Naive B cell (primary cell): Measurements from ENCODE around the gene LYRM2. TPM values are rescaled to one million over a fixed set of nuclear protein-coding genes. Genes with fewer than 3 reads are reported as not detected.
"Not testable (repeated sequence)": the region's sequence is repeated elsewhere in the genome, so short reads cannot be mapped to it uniquely, and the experiment has no call there.

ENCODE experiments used
- ATAC-seq, 2 donors: fragments of 150-1000 bp; cut with Tn5 transposase; 2 replicates each; pipeline ENCODE4 v1.10.0; 2021; ENCODE audit warnings: low read depth in 2 of 2, mild to moderate bottlenecking in 2 of 2, moderate library complexity in 2 of 2
- DNase-seq: peaks from one replicate; pipeline ENCODE4 v3.0.0; 2022
- H3K27ac Mint-ChIP-seq, 6 donors: one replicate each; pipeline ENCODE4 v1.8.0; 2020 to 2022; ENCODE audit warnings: mild to moderate bottlenecking in 6 of 6, mixed read lengths in 6 of 6, moderate library complexity in 5 of 6, inconsistent platforms in 2 of 6
- H3K27me3 Mint-ChIP-seq, 3 donors: one replicate each; pipeline ENCODE4 v1.8.0; 2021 to 2022; ENCODE audit warnings: mixed read lengths in 3 of 3, mild to moderate bottlenecking in 1 of 3
- H3K36me3 Mint-ChIP-seq, 2 donors: one replicate each; pipeline ENCODE4 v1.8.0; 2020 to 2022; ENCODE audit warnings: mixed read lengths in 2 of 2, inconsistent platforms in 1 of 2, mild to moderate bottlenecking in 1 of 2
- H3K4me1 Mint-ChIP-seq, 3 donors: one replicate each; pipeline ENCODE4 v1.8.0; 2020 to 2022; ENCODE audit warnings: mixed read lengths in 3 of 3, inconsistent platforms in 1 of 3, mild to moderate bottlenecking in 1 of 3, moderate library complexity in 1 of 3
- H3K4me3 Mint-ChIP-seq, 8 donors: one replicate each; pipeline ENCODE4 v1.8.0; 2020 to 2022; ENCODE audit warnings: mild to moderate bottlenecking in 8 of 8, mixed read lengths in 8 of 8, moderate library complexity in 8 of 8, inconsistent platforms in 2 of 8
- H3K9me3 Mint-ChIP-seq, 7 donors: one replicate each; pipeline ENCODE4 v1.8.0; 2020 to 2022; ENCODE audit warnings: mixed read lengths in 7 of 7, mild to moderate bottlenecking in 5 of 7, inconsistent platforms in 2 of 7, moderate library complexity in 1 of 7
- polyA plus RNA-seq, 6 donors: library from polyadenylated mRNA; unstranded; fragments of 300-500 nt; fragmentation: Illumina TruSeq; gene quantifications; one replicate each; pipeline ENCODE4 v1.2.3, GENCODE V29; 2021; ENCODE audit warnings: low read depth in 6 of 6

The LYRM2 gene
- polyA plus RNA-seq, 6 donors from 2014 or later: 67.2 to 99.8 (median 77.4) TPM

GRCh38 chr6:89637960-89638319, 607 bp downstream of the LYRM2 start:
- Mint-ChIP-seq H3K36me3 (peaks cover 8 to 11% of the 10 kb centered on the region in 2 donors), H3K4me1 (peaks cover 13 to 43% (median 29%) of the 10 kb centered on the region in 3 donors), H3K27me3 (no peaks in the 10 kb centered on the region), H3K4me3 (peak overlapping the region; percentile 79 to 99 (median 96)), H3K9me3 (no peaks in the 10 kb centered on the region), H3K27ac (peak overlapping the region; percentile 97 to 100 (median 99))
- no peak for ATAC-seq
- no peak for DNase-seq

DNA sequence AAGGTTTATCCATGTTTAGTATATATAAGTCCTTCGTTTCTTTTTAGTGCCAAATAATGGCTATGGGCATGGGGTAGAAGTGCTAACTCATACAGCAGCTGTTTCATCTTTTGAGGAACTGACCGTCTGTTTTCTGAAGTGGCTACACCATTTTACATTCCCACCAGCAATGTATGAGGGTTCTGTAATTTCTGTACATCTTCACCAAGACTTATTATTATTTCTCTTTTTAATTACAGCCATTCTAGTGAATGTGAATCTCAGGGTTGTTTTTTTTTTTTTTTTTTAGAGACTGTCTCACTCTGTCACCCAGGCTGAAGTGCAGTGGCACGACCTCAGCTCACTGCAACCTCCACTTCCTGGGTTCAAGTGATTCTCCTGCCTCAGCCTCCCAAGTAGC, 2.1 kb downstream of the LYRM2 start:
- Mint-ChIP-seq H3K27ac (peak overlapping the region in 2 of 6 donors; percentile 50 to 60), H3K4me1 (peaks cover 13 to 43% (median 27%) of the 10 kb centered on the region in 3 donors)

GRCh38 chr6:89630488-89630887, 8.1 kb downstream of the LYRM2 start:
- Mint-ChIP-seq H3K27ac (no peak overlapping the region), H3K27me3 (no peaks in the 10 kb centered on the region), H3K36me3 (peaks cover 2% of the 10 kb centered on the region in 2 donors), H3K4me1 (peaks cover 0 to 11% (median under 1%) of the 10 kb centered on the region in 3 donors), H3K4me3 (no peak overlapping the region), H3K9me3 (no peaks in the 10 kb centered on the region)
- ATAC-seq (no peak), DNase-seq (no peak)

More for the DNA sequence above, 2.1 kb downstream of the LYRM2 start:
- not testable (repeated sequence) for ATAC-seq, DNase-seq, H3K27me3 Mint-ChIP-seq, H3K9me3 Mint-ChIP-seq
- peak overlapping the region in 2 of 8 donors; percentile 18 to 64 for H3K4me3 Mint-ChIP-seq
- peaks cover 8 to 11% of the 10 kb centered on the region in 2 donors for H3K36me3 Mint-ChIP-seq

DNA sequence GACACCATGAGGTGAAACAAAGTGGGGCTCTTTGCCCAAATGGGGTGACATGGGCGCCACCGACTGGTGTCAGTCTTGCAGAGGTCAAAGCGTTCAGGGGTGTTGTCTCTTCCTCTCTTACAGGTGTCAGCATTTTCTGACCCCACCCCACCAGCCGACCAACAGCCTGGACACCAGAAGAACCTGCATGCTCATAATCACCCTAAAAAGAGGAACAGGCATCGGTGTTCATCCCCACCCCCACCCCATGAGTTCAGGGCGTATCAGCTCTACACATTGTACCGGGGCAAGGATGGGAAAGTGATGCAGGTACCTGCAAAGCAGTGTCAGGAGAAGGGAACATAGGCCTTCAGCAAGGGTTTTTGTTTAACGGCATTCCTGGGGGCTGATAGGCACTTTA, 14.8 kb downstream of the LYRM2 start:
- no peak overlapping the region for H3K27ac Mint-ChIP-seq
- no peak overlapping the region for H3K4me3 Mint-ChIP-seq
- no peaks in the 10 kb centered on the region for H3K27me3 Mint-ChIP-seq
- no peaks in the 10 kb centered on the region for H3K36me3 Mint-ChIP-seq
- no peaks in the 10 kb centered on the region for H3K9me3 Mint-ChIP-seq
- no peak for ATAC-seq
- H3K4me1 Mint-ChIP-seq: peaks cover 0 to 3% (median 0%) of the 10 kb centered on the region in 3 donors
- no peak for DNase-seq

GRCh38 chr6:89619567-89619966, 19.0 kb downstream of the LYRM2 start:
- DNase-seq (no peak), ATAC-seq (no peak)
- H3K4me3 Mint-ChIP-seq: no peak overlapping the region
- peaks cover 0 to 3% (median 0%) of the 10 kb centered on the region in 3 donors for H3K4me1 Mint-ChIP-seq
- H3K27me3 Mint-ChIP-seq: no peaks in the 10 kb centered on the region
- H3K9me3 Mint-ChIP-seq: no peaks in the 10 kb centered on the region
- no peak overlapping the region for H3K27ac Mint-ChIP-seq
- H3K36me3 Mint-ChIP-seq: no peaks in the 10 kb centered on the region

- Mint-ChIP-seq H3K4me3 (no peak overlapping the region), H3K36me3 (no peaks in the 10 kb centered on the region), H3K9me3 (no peaks in the 10 kb centered on the region), H3K27me3 (no peaks in the 10 kb centered on the region), H3K27ac (peak overlapping the region in 1 of 6 donors; percentile 58), H3K4me1 (no peaks in the 10 kb centered on the region)
- no peak for ATAC-seq
- no peak for DNase-seq
Measured at GRCh38 chr6:89618026-89618425, 20.5 kb downstream of the LYRM2 start.

DNA sequence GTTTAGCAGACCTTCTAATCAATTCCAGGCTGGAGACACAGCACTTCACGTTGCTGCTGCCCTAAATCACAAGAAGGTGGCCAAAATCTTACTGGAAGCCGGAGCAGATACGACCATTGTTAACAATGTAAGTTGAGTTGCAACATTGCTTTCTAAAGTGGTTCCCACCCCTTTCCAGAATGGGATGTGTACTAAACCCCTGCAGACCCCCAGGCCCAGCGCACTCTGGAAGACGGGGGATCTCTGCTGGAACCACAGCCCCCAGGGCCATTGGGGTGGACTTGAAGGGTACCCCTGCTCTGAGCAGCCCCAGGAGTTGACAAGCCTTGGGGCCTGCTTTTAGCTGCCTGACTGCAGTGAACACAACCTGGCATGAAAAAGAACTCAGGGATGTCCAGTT, 22.0 kb downstream of the LYRM2 start:
- H3K4me3 Mint-ChIP-seq: no peak overlapping the region
- no peaks in the 10 kb centered on the region for H3K36me3 Mint-ChIP-seq
- H3K4me1 Mint-ChIP-seq: no peaks in the 10 kb centered on the region
- no peaks in the 10 kb centered on the region for H3K27me3 Mint-ChIP-seq
- ATAC-seq (no peak), DNase-seq (no peak)
- H3K27ac Mint-ChIP-seq: no peak overlapping the region
- no peaks in the 10 kb centered on the region for H3K9me3 Mint-ChIP-seq

- H3K4me1 Mint-ChIP-seq: no peaks in the 10 kb centered on the region
- no peak overlapping the region for H3K4me3 Mint-ChIP-seq
- DNase-seq: no peak
- H3K9me3 Mint-ChIP-seq: no peaks in the 10 kb centered on the region
- no peaks in the 10 kb centered on the region for H3K36me3 Mint-ChIP-seq
- H3K27me3 Mint-ChIP-seq: no peaks in the 10 kb centered on the region
- no peak for ATAC-seq
- no peak overlapping the region for H3K27ac Mint-ChIP-seq
Measured at GRCh38 chr6:89615882-89616281, 22.7 kb downstream of the LYRM2 start.

DNA sequence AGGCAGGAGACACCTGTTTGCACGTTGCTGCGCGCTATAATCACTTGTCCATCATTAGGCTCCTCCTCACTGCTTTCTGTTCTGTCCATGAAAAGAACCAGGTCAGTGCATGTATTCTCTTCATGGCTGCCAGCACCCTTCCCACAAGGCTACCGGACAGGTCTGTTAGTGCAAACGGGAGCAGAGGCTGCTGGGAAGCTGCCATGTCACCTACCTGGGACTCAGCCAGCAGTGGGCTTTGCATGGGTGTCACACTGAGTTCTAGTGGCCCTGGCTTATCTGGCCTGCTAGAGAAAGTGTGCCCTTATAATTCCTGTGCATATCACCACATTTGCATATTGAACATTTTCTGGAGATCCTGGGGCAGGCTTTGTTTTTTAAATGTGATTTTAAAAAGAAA, 24.8 kb downstream of the LYRM2 start:
- Mint-ChIP-seq H3K36me3 (no peaks in the 10 kb centered on the region), H3K4me3 (no peak overlapping the region), H3K27me3 (no peaks in the 10 kb centered on the region), H3K27ac (no peak overlapping the region), H3K4me1 (peaks cover 0 to 5% (median 0%) of the 10 kb centered on the region in 3 donors), H3K9me3 (no peaks in the 10 kb centered on the region)
- ATAC-seq: no peak
- no peak for DNase-seq

DNA sequence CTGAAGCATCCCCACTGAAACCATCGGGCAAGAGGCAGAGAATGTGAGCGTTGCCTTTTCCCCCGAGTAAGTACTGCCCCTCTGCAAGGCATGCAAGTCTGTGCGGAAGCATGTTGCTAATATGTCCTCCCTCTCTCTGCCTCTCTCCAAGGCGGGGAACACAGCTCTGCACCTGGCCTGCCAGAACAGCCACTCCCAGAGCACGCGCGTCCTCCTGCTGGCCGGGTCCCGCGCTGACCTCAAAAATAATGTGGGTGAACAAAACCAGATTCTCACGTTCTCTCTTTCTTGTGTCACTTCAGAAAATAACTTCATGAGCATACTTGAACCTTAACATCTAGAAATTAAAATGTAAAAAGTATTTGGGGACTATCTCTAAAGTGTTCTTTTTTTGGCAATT, 26.4 kb downstream of the LYRM2 start:
- Mint-ChIP-seq H3K4me3 (no peak overlapping the region), H3K27ac (no peak overlapping the region), H3K36me3 (no peaks in the 10 kb centered on the region), H3K27me3 (no peaks in the 10 kb centered on the region), H3K4me1 (peaks cover 0 to 5% (median 0%) of the 10 kb centered on the region in 3 donors), H3K9me3 (no peaks in the 10 kb centered on the region)
- ATAC-seq: no peak
- DNase-seq: no peak

DNA sequence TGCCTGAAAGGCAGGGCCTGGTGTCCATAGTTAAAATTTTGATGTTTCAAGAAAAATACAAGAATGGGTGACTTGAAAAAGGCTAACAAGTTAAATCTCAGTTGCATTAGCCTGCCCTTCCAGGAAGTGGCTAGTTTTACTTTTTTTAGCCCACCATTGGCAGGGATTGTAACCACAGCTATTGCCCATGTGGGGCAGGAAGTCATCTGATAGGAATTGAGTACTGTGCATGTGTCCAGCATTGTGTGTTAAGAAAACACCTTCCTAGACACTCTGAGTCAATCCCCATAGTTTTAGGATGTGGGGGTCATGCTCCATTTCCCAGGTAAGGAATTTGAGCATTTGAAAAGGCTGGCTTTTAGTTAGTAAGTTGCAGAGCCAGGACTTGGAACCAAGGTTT, 26.9 kb downstream of the LYRM2 start:
- Mint-ChIP-seq H3K9me3 (no peaks in the 10 kb centered on the region), H3K4me3 (no peak overlapping the region), H3K27ac (no peak overlapping the region), H3K27me3 (no peaks in the 10 kb centered on the region), H3K4me1 (peaks cover 0 to 5% (median 0%) of the 10 kb centered on the region in 3 donors), H3K36me3 (no peaks in the 10 kb centered on the region)
- DNase-seq (no peak), ATAC-seq (no peak)

DNA sequence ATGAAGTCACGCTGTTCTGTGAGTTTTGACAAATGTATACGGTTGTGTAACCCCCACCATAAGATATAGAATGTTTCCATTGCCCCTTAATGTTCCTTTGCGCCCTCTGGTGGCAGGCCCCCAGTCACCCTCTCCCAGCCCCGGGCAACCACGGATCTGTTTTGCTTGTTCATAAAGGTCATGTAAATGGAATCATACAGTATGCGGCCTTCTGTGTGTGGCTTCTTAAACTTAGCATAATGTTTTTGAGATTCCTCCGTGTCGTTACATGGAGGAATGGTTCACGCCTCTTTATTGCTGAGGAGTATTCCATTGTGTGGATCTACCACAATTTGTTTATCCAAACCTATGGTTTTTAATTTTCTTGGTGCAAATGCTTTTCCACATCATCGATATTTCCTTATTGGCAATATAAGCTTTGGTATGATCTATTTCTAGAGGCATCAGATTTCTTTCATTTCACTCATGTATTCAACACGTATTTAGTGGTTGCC, 28.4 kb downstream of the LYRM2 start:
- peak; percentile 64 for DNase-seq

GRCh38 chr6:89605861-89606260, 32.7 kb downstream of the LYRM2 start:
- Mint-ChIP-seq H3K4me3 (no peak overlapping the region), H3K27ac (no peak overlapping the region), H3K4me1 (peaks cover 0 to 5% (median 0%) of the 10 kb centered on the region in 3 donors)

More for the DNA sequence above, 28.4 kb downstream of the LYRM2 start:
- Mint-ChIP-seq H3K27me3 (no peaks in the 10 kb centered on the region), H3K4me1 (peaks cover 0 to 5% (median 0%) of the 10 kb centered on the region in 3 donors), H3K27ac (no peak overlapping the region), H3K9me3 (no peaks in the 10 kb centered on the region), H3K4me3 (no peak overlapping the region), H3K36me3 (no peaks in the 10 kb centered on the region)
- peak; percentile 79 to 88 for ATAC-seq

DNA sequence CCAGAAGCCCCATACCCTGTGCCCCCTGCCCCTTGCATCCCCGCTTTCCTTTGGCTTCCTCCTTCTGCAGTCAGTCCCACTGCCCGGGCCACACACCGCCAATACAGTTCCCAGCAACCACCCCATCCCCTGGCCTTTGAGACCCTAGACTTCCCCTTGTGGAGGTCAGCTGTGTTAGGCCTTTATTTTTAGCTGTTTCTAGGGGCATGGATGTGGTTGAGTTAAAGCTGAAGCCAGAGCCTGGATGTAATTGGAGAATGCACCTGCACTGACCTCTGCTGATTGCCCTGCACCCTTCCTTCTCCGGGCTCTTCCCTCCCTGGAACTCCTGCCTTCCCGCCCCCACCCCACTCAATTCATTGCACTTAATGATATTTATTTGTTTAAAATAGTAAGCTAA, 33.9 kb downstream of the LYRM2 start:
- H3K36me3 Mint-ChIP-seq: no peaks in the 10 kb centered on the region
- no peak overlapping the region for H3K27ac Mint-ChIP-seq
- no peak for ATAC-seq
- no peaks in the 10 kb centered on the region for H3K9me3 Mint-ChIP-seq
- no peak overlapping the region for H3K4me3 Mint-ChIP-seq
- no peak for DNase-seq
- no peaks in the 10 kb centered on the region for H3K4me1 Mint-ChIP-seq
- H3K27me3 Mint-ChIP-seq: no peaks in the 10 kb centered on the region

More at GRCh38 chr6:89605861-89606260, 32.7 kb downstream of the LYRM2 start:
- DNase-seq (no peak), ATAC-seq (no peak)
- no peaks in the 10 kb centered on the region for H3K9me3 Mint-ChIP-seq
- no peaks in the 10 kb centered on the region for H3K36me3 Mint-ChIP-seq
- H3K27me3 Mint-ChIP-seq: no peaks in the 10 kb centered on the region

GRCh38 chr6:89602166-89602565, 36.4 kb downstream of the LYRM2 start:
- DNase-seq (no peak), ATAC-seq (no peak)
- Mint-ChIP-seq H3K27ac (peak overlapping the region in 2 of 6 donors; percentile 38 to 56), H3K4me1 (peaks cover 11 to 13% (median 13%) of the 10 kb centered on the region in 3 donors), H3K36me3 (peaks cover 0 to 8% of the 10 kb centered on the region in 2 donors), H3K27me3 (no peaks in the 10 kb centered on the region), H3K4me3 (no peak overlapping the region), H3K9me3 (peaks cover 0 to 4% (median 0%) of the 10 kb centered on the region in 7 donors)
